Brain microvascular endothelial cell (primary cell): Measurements from ENCODE around the gene ADAMTS8.

ENCODE experiments used
- DNase-seq: peaks from one replicate; pipeline ENCODE4 v3.0.0-alpha.2; 2020
- H3K27ac ChIP-seq: fragments of 250-450 bp; sonication (Bioruptor Pico); 2 replicates; pipeline ENCODE4 v1.5.1; 2020; ENCODE audit warnings: mild to moderate bottlenecking, moderate library complexity
- H3K27me3 ChIP-seq: fragments of 250-450 bp; sonication (Bioruptor Pico); replicated peaks from 2 replicates; pipeline ENCODE4 v1.5.1; 2020; ENCODE audit warnings: mild to moderate bottlenecking
- H3K36me3 ChIP-seq: fragments of 250-450 bp; sonication (Bioruptor Pico); replicated peaks from 2 replicates; pipeline ENCODE4 v1.5.1; 2020; ENCODE audit warnings: mild to moderate bottlenecking
- H3K4me3 ChIP-seq: 2 replicates; pipeline ENCODE4 v1.5.1; 2011; ENCODE audit warnings: low read depth, mild to moderate bottlenecking, control low read depth, low read length, moderate library complexity
- in situ Hi-C: cut with HindIII; loops from 2 replicates; pipeline ENCODE4 v1.10.0; 2017; ENCODE audit warnings: low sequenced_read_pairs, low pct_ligation_motif_present
- TF ChIP-seq, protein P1 (sequence below): IDR thresholded peaks from 2 replicates; pipeline ENCODE4 v1.5.1; 2011; ENCODE audit warnings: low read depth, mild to moderate bottlenecking, moderate library complexity, low read length, control low read depth, inconsistent platforms; ENCODE audit errors: missing control alignments

ADAMTS8 gene

DNA sequence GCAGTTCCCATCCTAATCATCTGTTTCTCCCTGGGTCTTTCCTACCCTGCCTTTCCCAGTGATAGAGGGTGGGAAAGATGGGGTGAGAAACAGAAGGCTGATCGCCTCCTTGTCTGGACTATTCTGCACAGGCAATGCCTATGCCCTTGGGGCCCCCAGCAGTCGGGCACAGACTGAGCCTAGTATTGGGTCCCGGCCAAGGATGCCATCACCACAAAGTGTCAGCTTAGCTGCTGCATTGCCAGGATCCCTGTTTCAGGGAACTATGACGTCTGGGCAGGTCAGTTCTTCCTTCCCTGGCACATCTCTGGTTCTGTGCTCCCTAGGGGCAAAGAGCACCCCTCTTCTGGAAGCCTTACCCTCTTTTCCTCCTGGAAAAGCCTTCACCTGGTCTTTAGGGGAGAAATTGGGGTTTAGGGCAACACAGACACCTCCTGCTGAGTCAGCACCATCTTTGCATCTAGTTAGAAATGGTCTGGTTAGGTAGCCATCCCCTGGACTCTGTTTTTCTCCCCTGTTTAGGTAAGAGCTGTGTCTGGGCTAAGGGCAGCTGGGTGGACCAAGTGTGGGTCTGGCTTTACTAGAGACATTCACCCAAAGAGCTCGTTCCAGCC lies 2.1 kb downstream of the ADAMTS8 start:
- no peak overlapping the region for H3K27ac ChIP-seq
- no peaks in the 10 kb centered on the region for H3K36me3 ChIP-seq
- in situ Hi-C loops, result no loop called here
- H3K4me3 ChIP-seq, result no peak overlapping the region
- TF ChIP-seq, protein P1, sequence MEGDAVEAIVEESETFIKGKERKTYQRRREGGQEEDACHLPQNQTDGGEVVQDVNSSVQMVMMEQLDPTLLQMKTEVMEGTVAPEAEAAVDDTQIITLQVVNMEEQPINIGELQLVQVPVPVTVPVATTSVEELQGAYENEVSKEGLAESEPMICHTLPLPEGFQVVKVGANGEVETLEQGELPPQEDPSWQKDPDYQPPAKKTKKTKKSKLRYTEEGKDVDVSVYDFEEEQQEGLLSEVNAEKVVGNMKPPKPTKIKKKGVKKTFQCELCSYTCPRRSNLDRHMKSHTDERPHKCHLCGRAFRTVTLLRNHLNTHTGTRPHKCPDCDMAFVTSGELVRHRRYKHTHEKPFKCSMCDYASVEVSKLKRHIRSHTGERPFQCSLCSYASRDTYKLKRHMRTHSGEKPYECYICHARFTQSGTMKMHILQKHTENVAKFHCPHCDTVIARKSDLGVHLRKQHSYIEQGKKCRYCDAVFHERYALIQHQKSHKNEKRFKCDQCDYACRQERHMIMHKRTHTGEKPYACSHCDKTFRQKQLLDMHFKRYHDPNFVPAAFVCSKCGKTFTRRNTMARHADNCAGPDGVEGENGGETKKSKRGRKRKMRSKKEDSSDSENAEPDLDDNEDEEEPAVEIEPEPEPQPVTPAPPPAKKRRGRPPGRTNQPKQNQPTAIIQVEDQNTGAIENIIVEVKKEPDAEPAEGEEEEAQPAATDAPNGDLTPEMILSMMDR, result no peak
- H3K27me3 ChIP-seq, result peaks cover 81% of the 10 kb centered on the region
- no peak for DNase-seq

- in situ Hi-C loops, result no loop called here
- H3K27ac ChIP-seq, result no peak overlapping the region
- no peak for DNase-seq
- TF ChIP-seq, protein P1, result no peak
- no peaks in the 10 kb centered on the region for H3K36me3 ChIP-seq
- H3K27me3 ChIP-seq, result peaks cover 88% of the 10 kb centered on the region
- no peak overlapping the region for H3K4me3 ChIP-seq
These were observed 3.3 kb downstream of the ADAMTS8 start for GRCh38 chr11:130425156-130425555.

DNA sequence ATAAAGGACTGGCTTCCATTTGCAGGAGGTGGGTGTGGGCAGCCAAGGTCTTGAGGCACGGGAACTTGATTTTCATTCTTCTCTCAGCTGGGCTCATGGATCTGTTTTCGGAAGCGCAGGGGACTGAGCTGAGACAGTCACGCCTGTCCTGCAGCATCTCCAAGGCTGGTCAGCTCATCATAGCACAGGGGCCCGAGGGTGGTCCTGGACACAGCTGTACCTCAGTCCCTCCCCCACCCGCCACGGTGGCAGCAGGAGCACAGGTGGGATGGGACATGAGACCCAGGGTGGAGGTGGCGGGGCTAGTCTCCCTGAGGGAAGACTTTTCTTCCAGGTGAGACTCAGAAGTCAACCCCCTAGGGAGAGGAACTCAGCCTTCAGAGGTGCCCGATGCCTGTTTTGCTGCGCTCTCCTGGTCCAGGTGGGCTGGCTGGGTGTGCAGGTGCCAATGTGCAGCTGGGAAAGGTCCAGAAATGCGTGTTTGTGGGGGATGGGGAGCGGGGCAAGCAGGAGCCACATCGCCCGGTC lies 3.7 kb downstream of the ADAMTS8 start:
- in situ Hi-C loops, result no loop called here
- Histone ChIP-seq H3K36me3 (no peaks in the 10 kb centered on the region), H3K27ac (no peak overlapping the region), H3K4me3 (no peak overlapping the region), H3K27me3 (peaks cover 86% of the 10 kb centered on the region)
- no peak for DNase-seq
- TF ChIP-seq, protein P1, result no peak

GRCh38 chr11:130423541-130424142 lies 4.8 kb downstream of the ADAMTS8 start:
- no peaks in the 10 kb centered on the region for H3K36me3 ChIP-seq
- TF ChIP-seq, protein P1, result no peak
- peaks cover 75% of the 10 kb centered on the region for H3K27me3 ChIP-seq
- no peak for DNase-seq
- in situ Hi-C loops, result no loop called here
- H3K4me3 ChIP-seq, result no peak overlapping the region
- H3K27ac ChIP-seq, result no peak overlapping the region

- DNase-seq, result no peak
- TF ChIP-seq, protein P1, result no peak
- H3K36me3 ChIP-seq, result no peaks in the 10 kb centered on the region
- in situ Hi-C loops, result no loop called here
- no peak overlapping the region for H3K4me3 ChIP-seq
- no peak overlapping the region for H3K27ac ChIP-seq
- peaks cover 67% of the 10 kb centered on the region for H3K27me3 ChIP-seq
These were observed 6.0 kb downstream of the ADAMTS8 start for GRCh38 chr11:130422251-130422995.
